Measurements from ENCODE around the gene AKIRIN2. TPM values are rescaled to one million over a fixed set of nuclear protein-coding genes. Genes with fewer than 3 reads are reported as not detected.

AKIRIN2 gene
- total RNA-seq, 2 experiments from 2014 or later = 91.0 to 92.5 TPM

GRCh38 chr6:87684895-87685654 lies 17.0 kb downstream of the AKIRIN2 start:
- Mint-ChIP-seq H3K36me3 (ENCODE audit: low read depth) (peaks cover 47% of the 10 kb centered on the region), H3K4me1 (ENCODE audit: low read depth) (peaks cover 73% of the 10 kb centered on the region), H3K9me3 (no peaks in the 10 kb centered on the region), H3K27ac (peak overlapping the region; percentile 62), H3K4me3 (no peak overlapping the region), H3K27me3 (no peaks in the 10 kb centered on the region)
- POLR2A ChIA-PET = interaction anchor here (0.6 to 2.6 kb wide), 4 partner anchors 8 to 181 kb away, joined by 3 to 10 read pairs (median 6); partner anchors contain the start of gene AKIRIN2
- Histone ChIP-seq H3K27ac (ENCODE audit: low read depth in 1 of 2, low read length in 2 of 2) (no peak overlapping the region), H3K4me1 (ENCODE audit: insufficient read depth, low read length) (peaks cover 34% of the 10 kb centered on the region), H3K36me3 (ENCODE audit: insufficient read depth, low read length) (peaks cover 20% of the 10 kb centered on the region), H3K27me3 (ENCODE audit: control insufficient read depth in 1 of 2, insufficient read depth in 2 of 2, low read length in 2 of 2) (no peaks in the 10 kb centered on the region), H3K4me3 (ENCODE audit: low read length) (no peak overlapping the region), H3K9me3 (ENCODE audit: control insufficient read depth in 1 of 2, insufficient read depth in 1 of 2, low read length in 2 of 2) (no peaks in the 10 kb centered on the region)
- intact Hi-C loops (cut with DNase I, micrococcal nuclease) = no loop called here
- CTCF ChIA-PET = no interaction called here
- DNase-seq = no peak
- no peak for ATAC-seq (ENCODE audit: poor library complexity)
- no peak for TF ChIP-seq CTCF (IDR thresholded peaks at IDR 0.05)

GRCh38 chr6:87683890-87684289 lies 18.1 kb downstream of the AKIRIN2 start:
- Mint-ChIP-seq H3K36me3 (ENCODE audit: low read depth) (peaks cover 53% of the 10 kb centered on the region), H3K9me3 (no peaks in the 10 kb centered on the region), H3K27me3 (no peaks in the 10 kb centered on the region), H3K4me3 (no peak overlapping the region), H3K4me1 (ENCODE audit: low read depth) (peaks cover 80% of the 10 kb centered on the region), H3K27ac (peak overlapping the region; percentile 62)
- peaks cover 29% of the 10 kb centered on the region for H3K36me3 ChIP-seq (ENCODE audit: insufficient read depth, low read length)
- ChIA-PET CTCF (interaction anchor here (1.2 kb wide), 1 partner anchor 19 kb away, joined by 3 read pairs; no protein-coding TSS in a partner anchor), POLR2A (interaction anchor here (1.6 to 2.6 kb wide), 2 partner anchors 16 to 18 kb away, joined by 8 to 10 read pairs; partner anchors contain the start of gene AKIRIN2)
- no peak overlapping the region for H3K27ac ChIP-seq (ENCODE audit: low read depth in 1 of 2, low read length in 2 of 2)
- ATAC-seq (ENCODE audit: poor library complexity) (no peak), DNase-seq (no peak)
- TF ChIP-seq CTCF (IDR thresholded peaks at IDR 0.05) = no peak
- no peak overlapping the region for H3K4me3 ChIP-seq (ENCODE audit: low read length)
- H3K27me3 ChIP-seq (ENCODE audit: control insufficient read depth in 1 of 2, insufficient read depth in 2 of 2, low read length in 2 of 2) = no peaks in the 10 kb centered on the region
- no peaks in the 10 kb centered on the region for H3K9me3 ChIP-seq (ENCODE audit: control insufficient read depth in 1 of 2, insufficient read depth in 1 of 2, low read length in 2 of 2)
- intact Hi-C loops (cut with DNase I, micrococcal nuclease) = no loop called here
- H3K4me1 ChIP-seq (ENCODE audit: insufficient read depth, low read length) = peaks cover 28% of the 10 kb centered on the region

- Histone ChIP-seq H3K27ac (ENCODE audit: low read depth in 1 of 2, low read length in 2 of 2) (no peak overlapping the region), H3K4me1 (ENCODE audit: insufficient read depth, low read length) (peaks cover 21% of the 10 kb centered on the region), H3K27me3 (ENCODE audit: control insufficient read depth in 1 of 2, insufficient read depth in 2 of 2, low read length in 2 of 2) (no peaks in the 10 kb centered on the region), H3K36me3 (ENCODE audit: insufficient read depth, low read length) (peaks cover 32% of the 10 kb centered on the region), H3K9me3 (ENCODE audit: control insufficient read depth in 1 of 2, insufficient read depth in 1 of 2, low read length in 2 of 2) (no peaks in the 10 kb centered on the region), H3K4me3 (ENCODE audit: low read length) (no peak overlapping the region)
- TF ChIP-seq CTCF (IDR thresholded peaks at IDR 0.05) = no peak
- DNase-seq (no peak), ATAC-seq (ENCODE audit: poor library complexity) (no peak)
- no peak overlapping the region for H3K4me3 Mint-ChIP-seq
- peaks cover 68% of the 10 kb centered on the region for H3K36me3 Mint-ChIP-seq (ENCODE audit: low read depth)
- no peaks in the 10 kb centered on the region for H3K27me3 Mint-ChIP-seq
- POLR2A ChIA-PET = interaction anchor here (0.5 to 1.3 kb wide), 3 partner anchors 9 to 160 kb away, joined by 3 read pairs; no protein-coding TSS in a partner anchor
- H3K27ac Mint-ChIP-seq = peak overlapping the region; percentile 62
- intact Hi-C loops (cut with DNase I, micrococcal nuclease) = no loop called here
- H3K9me3 Mint-ChIP-seq = no peaks in the 10 kb centered on the region
- CTCF ChIA-PET = no interaction called here
- H3K4me1 Mint-ChIP-seq (ENCODE audit: low read depth) = peaks cover 77% of the 10 kb centered on the region
Measured at GRCh38 chr6:87682310-87682709, 19.7 kb downstream of the AKIRIN2 start.
